Neuronal stem cell (in vitro differentiated cells): ENCODE results near the gene P4HA2.

ENCODE experiments used
- DNase-seq: peaks from one replicate; pipeline ENCODE4 v3.0.0-alpha.2; 2013; ENCODE audit warnings: low spot score
- H2AFZ ChIP-seq: one replicate; pipeline ENCODE4 v1.6.1; 2013; ENCODE audit warnings: mild to moderate bottlenecking, low read length, inconsistent platforms
- H2AK5ac ChIP-seq: 2 replicates; pipeline ENCODE4 v1.6.1; 2013; ENCODE audit warnings: low read depth, mild to moderate bottlenecking, inconsistent platforms, low read length, moderate library complexity, mixed read lengths
- H2BK120ac ChIP-seq: 2 replicates; pipeline ENCODE4 v1.6.1; 2013; ENCODE audit warnings: low read depth, mild to moderate bottlenecking, inconsistent platforms, low read length, moderate library complexity, mixed read lengths
- H2BK12ac ChIP-seq: one replicate; pipeline ENCODE4 v1.6.1; 2013; ENCODE audit warnings: low read length, inconsistent platforms
- H2BK15ac ChIP-seq: 2 replicates; pipeline ENCODE4 v1.6.1; 2013; ENCODE audit warnings: mild to moderate bottlenecking, low read length, inconsistent platforms, mixed read lengths
- H2BK5ac ChIP-seq: one replicate; pipeline ENCODE4 v1.6.1; 2013; ENCODE audit warnings: inconsistent platforms, mild to moderate bottlenecking, low read length, moderate library complexity
- H3K14ac ChIP-seq: one replicate; pipeline ENCODE4 v1.6.1; 2013; ENCODE audit warnings: low read length, inconsistent platforms
- H3K18ac ChIP-seq: 2 replicates; pipeline ENCODE4 v1.6.1; 2013; ENCODE audit warnings: low read length, inconsistent platforms
- H3K23ac ChIP-seq: 2 replicates; pipeline ENCODE4 v1.6.1; 2013; ENCODE audit warnings: low read depth, mild to moderate bottlenecking, mixed read lengths, low read length, inconsistent platforms; ENCODE audit not compliant: poor library complexity
- H3K27ac ChIP-seq: replicated peaks from 3 replicates; pipeline ENCODE4 v1.5.1; 2013; ENCODE audit warnings: low read length, inconsistent platforms
- H3K27me3 ChIP-seq, 3 experiments: 2 replicates each; pipeline ENCODE4 v1.6.1; 2013; ENCODE audit warnings: low read length in 3 of 3, mild to moderate bottlenecking in 2 of 3, inconsistent platforms in 1 of 3, low read depth in 1 of 3, mixed read lengths in 1 of 3, moderate library complexity in 1 of 3; ENCODE audit not compliant: control insufficient read depth in 3 of 3, insufficient read depth in 3 of 3
- H3K36me3 ChIP-seq, 2 donors: replicated peaks in 1 of 2; 2 replicates each; pipeline ENCODE4 v1.6.1; 2013; ENCODE audit warnings: low read length in 2 of 2; ENCODE audit not compliant: control insufficient read depth in 2 of 2, insufficient read depth in 2 of 2
- H3K4ac ChIP-seq: 2 replicates; pipeline ENCODE4 v1.6.1; 2013; ENCODE audit warnings: inconsistent platforms, mild to moderate bottlenecking, low read length, moderate library complexity
- H3K4me1 ChIP-seq, 2 donors: 1 replicate in 1 of 2; 2 replicates in 1 of 2; pipeline ENCODE4 v1.6.1; 2013; ENCODE audit warnings: low read length in 2 of 2, low read depth in 1 of 2; ENCODE audit not compliant: control insufficient read depth in 2 of 2, insufficient read depth in 1 of 2
- H3K4me2 ChIP-seq: one replicate; pipeline ENCODE4 v1.6.1; 2013; ENCODE audit warnings: mild to moderate bottlenecking, low read length, inconsistent platforms; ENCODE audit not compliant: insufficient read depth, poor library complexity, severe bottlenecking
- H3K4me3 ChIP-seq, 2 donors: 2 replicates each; pipeline ENCODE4 v1.5.1; 2013; ENCODE audit warnings: low read length in 2 of 2, mild to moderate bottlenecking in 2 of 2, inconsistent platforms in 1 of 2, moderate library complexity in 1 of 2
- H3K79me1 ChIP-seq: one replicate; pipeline ENCODE4 v1.6.1; 2013; ENCODE audit warnings: low read depth, mild to moderate bottlenecking, inconsistent platforms, low read length, moderate library complexity
- H3K9ac ChIP-seq: one replicate; pipeline ENCODE4 v1.6.1; 2013; ENCODE audit warnings: mild to moderate bottlenecking, low read depth, low read length, inconsistent platforms; ENCODE audit not compliant: poor library complexity
- H3K9me3 ChIP-seq, 2 donors: replicated peaks in 1 of 2; 2 replicates each; pipeline versions ENCODE3 to v1.6.1; 2013; ENCODE audit warnings: low read length in 2 of 2, mild to moderate bottlenecking in 2 of 2, inconsistent platforms in 1 of 2, low read depth in 1 of 2, mixed read lengths in 1 of 2, moderate library complexity in 1 of 2; ENCODE audit not compliant: control insufficient read depth in 2 of 2, insufficient read depth in 1 of 2
- H4K8ac ChIP-seq: one replicate; pipeline ENCODE4 v1.6.1; 2013; ENCODE audit warnings: low read depth, mild to moderate bottlenecking, inconsistent platforms, low read length, moderate library complexity
- H4K91ac ChIP-seq: one replicate; pipeline ENCODE4 v1.6.1; 2013; ENCODE audit warnings: low read length, low read depth, mild to moderate bottlenecking, inconsistent platforms; ENCODE audit not compliant: poor library complexity
- WGBS, 2 donors: extraction: QIAGEN DNeasy Blood & Tissue Kit; methylation state at CpG; one replicate each; pipeline ENCODE4 v1.1.7; 2013; ENCODE audit warnings: missing lambda C conversion rate in 2 of 2, mixed read lengths in 1 of 2; ENCODE audit not compliant: insufficient read length in 2 of 2, insufficient replicate concordance in 1 of 2; ENCODE audit errors: extremely low coverage in 2 of 2; 5-methylcytosine and 5-hydroxymethylcytosine counted together

P4HA2 gene

GRCh38 chr5:132190161-132190817 lies 37.4 kb downstream of the P4HA2 start:
- H2BK5ac ChIP-seq, result no peak overlapping the region
- H3K9me3 ChIP-seq, result no peaks in the 10 kb centered on the region
- H2BK12ac ChIP-seq, result no peak overlapping the region
- no peak overlapping the region for H3K23ac ChIP-seq
- H3K27ac ChIP-seq, result no peak overlapping the region
- whole genome bisulfite sequencing, 2 donors, result no CpG with 5 or more reads among the region's 3 CpGs
- no peak overlapping the region for H4K8ac ChIP-seq
- H3K9ac ChIP-seq, result no peak overlapping the region
- H3K79me1 ChIP-seq, result peaks cover 2% of the 10 kb centered on the region
- H4K91ac ChIP-seq, result no peak overlapping the region
- H3K18ac ChIP-seq, result no peak overlapping the region
- peaks cover 6 to 14% of the 10 kb centered on the region in 2 donors for H3K4me1 ChIP-seq
- no peak overlapping the region for H3K14ac ChIP-seq
- H3K27me3 ChIP-seq, result no peaks in the 10 kb centered on the region
- H2AK5ac ChIP-seq, result no peak overlapping the region
- no peak overlapping the region for H3K4ac ChIP-seq
- H3K4me2 ChIP-seq, result no peak overlapping the region
- no peak overlapping the region for H2BK120ac ChIP-seq
- peak; percentile 39 for DNase-seq
- no peak overlapping the region for H2BK15ac ChIP-seq
- no peak overlapping the region for H2AFZ ChIP-seq
- H3K4me3 ChIP-seq, result no peak overlapping the region
- H3K36me3 ChIP-seq, result no peaks in the 10 kb centered on the region

GRCh38 chr5:132184588-132184987 lies 43.1 kb downstream of the P4HA2 start:
- no peak overlapping the region for H3K23ac ChIP-seq
- no peaks in the 10 kb centered on the region for H3K9me3 ChIP-seq
- H4K8ac ChIP-seq, result no peak overlapping the region
- H3K27ac ChIP-seq, result no peak overlapping the region
- no peak overlapping the region for H3K9ac ChIP-seq
- no peak overlapping the region for H3K14ac ChIP-seq
- no CpG with 5 or more reads among the region's 1 CpG for WGBS, 2 donors
- H2AK5ac ChIP-seq, result no peak overlapping the region
- H2AFZ ChIP-seq, result no peak overlapping the region
- H3K4me3 ChIP-seq, result no peak overlapping the region
- H3K27me3 ChIP-seq, result no peaks in the 10 kb centered on the region
- no peaks in the 10 kb centered on the region for H3K79me1 ChIP-seq
- H2BK5ac ChIP-seq, result no peak overlapping the region
- no peak overlapping the region for H2BK12ac ChIP-seq
- H2BK15ac ChIP-seq, result no peak overlapping the region
- H3K36me3 ChIP-seq, result no peaks in the 10 kb centered on the region
- H3K4me1 ChIP-seq, result peaks cover 0 to 2% of the 10 kb centered on the region in 2 donors
- H3K4me2 ChIP-seq, result no peak overlapping the region
- H2BK120ac ChIP-seq, result no peak overlapping the region
- no peak overlapping the region for H3K18ac ChIP-seq
- H4K91ac ChIP-seq, result no peak overlapping the region
- no peak for DNase-seq
- H3K4ac ChIP-seq, result no peak overlapping the region

- Histone ChIP-seq H3K27ac (no peak overlapping the region), H3K14ac (no peak overlapping the region), H2BK5ac (peak overlapping the region; percentile 5), H3K9ac (no peak overlapping the region), H3K27me3 (no peaks in the 10 kb centered on the region), H3K36me3 (no peaks in the 10 kb centered on the region), H2AFZ (no peak overlapping the region), H3K23ac (no peak overlapping the region), H4K8ac (no peak overlapping the region), H3K4me1 (peaks cover 0 to 2% of the 10 kb centered on the region in 2 donors), H2BK120ac (no peak overlapping the region), H3K18ac (no peak overlapping the region), H3K9me3 (no peaks in the 10 kb centered on the region), H3K4ac (no peak overlapping the region), H3K4me2 (no peak overlapping the region), H4K91ac (no peak overlapping the region), H2AK5ac (no peak overlapping the region), H3K79me1 (no peaks in the 10 kb centered on the region), H2BK15ac (no peak overlapping the region), H3K4me3 (no peak overlapping the region), H2BK12ac (no peak overlapping the region)
- DNase-seq, result no peak
- WGBS, 2 donors, result no CpG with 5 or more reads among the region's 2 CpGs
These were observed 43.9 kb downstream of the P4HA2 start for GRCh38 chr5:132183723-132184122.

- H3K9me3 ChIP-seq, result no peaks in the 10 kb centered on the region
- H3K79me1 ChIP-seq, result no peaks in the 10 kb centered on the region
- peaks cover 0 to 2% of the 10 kb centered on the region in 2 donors for H3K4me1 ChIP-seq
- no peak overlapping the region for H3K9ac ChIP-seq
- H3K4me3 ChIP-seq, result no peak overlapping the region
- H2BK5ac ChIP-seq, result no peak overlapping the region
- peak overlapping the region; percentile 92 for H4K91ac ChIP-seq
- H3K4me2 ChIP-seq, result no peak overlapping the region
- H2AK5ac ChIP-seq, result no peak overlapping the region
- no peak overlapping the region for H2AFZ ChIP-seq
- no peak overlapping the region for H2BK15ac ChIP-seq
- no peak overlapping the region for H3K27ac ChIP-seq
- DNase-seq, result no peak
- no CpG with 5 or more reads among the region's 13 CpGs for WGBS, 2 donors
- H3K14ac ChIP-seq, result no peak overlapping the region
- H4K8ac ChIP-seq, result no peak overlapping the region
- H2BK12ac ChIP-seq, result no peak overlapping the region
- H2BK120ac ChIP-seq, result no peak overlapping the region
- peak overlapping the region; percentile 15 for H3K18ac ChIP-seq
- no peak overlapping the region for H3K23ac ChIP-seq
- no peaks in the 10 kb centered on the region for H3K27me3 ChIP-seq
- H3K36me3 ChIP-seq, result no peaks in the 10 kb centered on the region
- no peak overlapping the region for H3K4ac ChIP-seq
These were observed 45.2 kb downstream of the P4HA2 start for GRCh38 chr5:132182359-132183040.
